Kidney glomerular epithelial cell (primary cell): Measurements from ENCODE around the gene FAM53B.

Experiments used
- DNase-seq: peaks from one replicate; lab custom pipeline; 2025; lab: John Stamatoyannopoulos, UW

The FAM53B gene

GRCh38 chr10:124574456-124575070 is 169.6 kb downstream of the FAM53B start:
- no peak for DNase-seq

DNA sequence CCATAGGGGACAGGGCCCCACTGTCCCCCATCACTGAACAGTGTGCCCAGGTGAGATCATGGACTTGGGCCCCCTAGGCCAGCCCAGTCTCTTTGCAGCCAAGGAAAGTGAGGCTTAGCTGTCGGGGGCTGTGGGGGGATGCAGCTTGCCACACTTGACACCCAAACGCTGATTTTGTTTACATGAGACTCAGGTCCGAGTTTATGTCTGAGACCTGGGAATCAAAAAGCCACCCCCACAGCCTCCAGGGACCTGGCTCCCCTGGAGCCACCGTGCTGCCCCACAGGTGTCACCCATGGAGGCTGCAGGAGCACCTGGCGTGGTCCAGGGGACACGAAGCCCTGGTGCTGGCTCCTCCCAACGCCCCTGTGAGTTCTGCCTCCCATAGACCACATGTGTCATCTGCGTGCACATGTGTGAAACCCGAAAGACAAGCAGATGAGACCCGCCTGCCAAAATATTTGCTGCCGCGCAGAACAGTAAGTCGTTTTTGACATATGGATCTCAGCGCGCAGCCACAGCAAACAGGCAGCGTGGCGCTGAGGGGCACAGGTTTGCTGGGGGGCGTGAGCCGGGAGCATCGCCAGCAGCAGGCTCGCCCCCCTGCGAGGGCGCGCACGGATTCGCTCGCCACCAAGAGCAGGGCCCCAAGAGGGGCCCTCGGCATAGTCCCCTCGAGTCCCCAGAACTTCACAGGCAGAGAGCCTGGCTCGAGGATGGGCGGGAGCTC is 170.3 kb downstream of the FAM53B start:
- DNase-seq = no peak

GRCh38 chr10:124572751-124573150 is 171.4 kb downstream of the FAM53B start:
- no peak for DNase-seq

DNA sequence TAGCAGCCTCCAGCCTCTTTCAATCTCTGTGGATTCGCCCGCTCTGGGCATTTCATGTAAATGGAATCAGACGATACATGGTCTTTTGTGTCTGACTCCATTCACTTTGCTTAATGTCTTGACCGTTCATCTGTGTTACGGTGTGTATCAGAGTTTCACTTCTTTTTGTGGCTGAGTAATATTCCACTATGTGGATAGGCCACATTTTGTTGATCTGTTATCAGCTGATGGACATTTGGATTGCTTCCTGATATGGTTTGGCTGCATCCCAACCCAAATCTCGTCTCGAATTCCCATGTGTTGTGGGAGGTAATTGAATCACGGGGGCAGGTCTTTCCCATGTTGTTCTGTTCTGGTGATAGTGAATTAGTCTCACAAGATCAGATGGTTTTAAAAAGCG is 173.5 kb downstream of the FAM53B start:
- no peak for DNase-seq

DNA sequence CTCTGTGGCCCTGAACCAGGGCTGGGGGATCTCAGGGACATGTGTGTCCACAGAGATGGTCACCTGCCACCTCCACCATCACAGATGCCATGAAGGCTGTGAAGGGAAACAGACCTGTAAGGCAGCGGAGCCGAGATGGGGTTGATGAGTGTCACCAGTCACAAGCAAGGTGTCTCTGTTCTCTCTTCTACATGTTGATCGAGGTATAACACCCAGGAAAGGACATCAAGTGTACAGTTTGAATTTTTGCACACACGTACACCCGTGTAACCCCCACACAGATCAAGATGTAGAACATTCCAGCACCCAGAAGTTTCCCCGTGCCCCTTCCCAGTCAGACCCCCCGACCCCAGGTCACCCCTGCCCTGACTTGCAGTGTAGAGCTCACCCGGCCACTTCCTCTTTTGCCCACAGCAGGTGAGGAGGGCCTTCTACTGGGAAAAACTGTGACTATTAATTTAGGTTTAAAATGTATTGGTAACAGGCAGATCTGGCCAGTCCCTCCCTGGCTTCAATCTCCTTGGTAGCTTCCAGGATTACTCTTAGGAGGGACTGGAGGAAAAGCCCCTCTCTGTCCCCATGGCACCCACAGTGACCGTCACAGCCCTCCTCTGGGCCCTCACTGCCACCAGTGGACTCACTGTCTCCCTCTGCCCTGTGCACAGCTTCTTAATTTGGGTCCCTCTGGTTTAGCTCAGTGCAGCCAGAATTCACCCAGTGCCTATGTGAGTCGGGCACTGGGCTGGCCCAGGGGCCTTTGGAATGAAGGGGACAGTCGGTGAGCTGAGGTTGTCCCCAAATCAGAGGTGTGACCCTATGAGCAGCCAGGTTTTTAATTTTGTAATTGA is 174.3 kb downstream of the FAM53B start:
- no peak for DNase-seq
